HG02571 (cell line): Measurements from ENCODE around the gene VGF.

ENCODE experiments used
- ATAC-seq: cut with Tn5 transposase; IDR thresholded peaks from one replicate; pipeline ENCODE4 v1.9.1; 2021; ENCODE audit warnings: mild to moderate bottlenecking, moderate library complexity; ENCODE audit not compliant: unreplicated experiment

Gene VGF

DNA sequence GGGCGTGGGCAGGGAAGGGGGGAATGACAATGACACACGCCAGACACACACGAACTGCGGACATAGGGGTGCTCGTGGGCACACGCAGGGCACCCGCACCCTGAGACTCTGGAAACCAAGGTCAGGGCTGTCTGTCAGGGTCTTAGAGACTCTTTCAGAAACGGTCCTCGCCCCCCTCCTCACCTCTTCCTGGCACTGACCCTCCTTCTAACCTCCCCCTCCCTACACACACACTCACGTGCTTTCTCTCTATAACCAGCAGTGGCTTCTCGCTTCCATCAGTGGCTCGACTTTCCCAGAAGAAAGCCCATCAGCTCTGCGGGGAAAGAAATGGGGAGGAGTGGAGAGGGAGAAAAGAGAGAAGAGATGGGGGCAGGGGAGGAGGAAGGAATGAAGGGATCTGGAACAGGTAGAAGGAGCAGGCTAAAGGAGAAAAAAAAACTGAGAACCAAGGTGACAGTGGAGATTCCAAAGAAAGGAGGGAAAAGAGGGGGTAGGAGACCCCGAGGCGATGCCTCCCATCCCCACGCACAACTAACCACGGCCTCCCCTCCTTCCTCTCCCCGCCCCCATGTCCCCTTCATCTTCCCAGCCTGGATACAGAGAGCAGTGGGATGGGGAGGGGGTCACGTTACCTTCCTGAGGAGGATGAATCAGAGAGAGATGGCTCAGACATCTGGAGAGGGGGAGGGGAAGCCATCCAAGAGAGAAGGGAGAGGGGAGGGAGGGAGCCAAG, 1.7 kb upstream of the VGF start:
- no peak for ATAC-seq

DNA sequence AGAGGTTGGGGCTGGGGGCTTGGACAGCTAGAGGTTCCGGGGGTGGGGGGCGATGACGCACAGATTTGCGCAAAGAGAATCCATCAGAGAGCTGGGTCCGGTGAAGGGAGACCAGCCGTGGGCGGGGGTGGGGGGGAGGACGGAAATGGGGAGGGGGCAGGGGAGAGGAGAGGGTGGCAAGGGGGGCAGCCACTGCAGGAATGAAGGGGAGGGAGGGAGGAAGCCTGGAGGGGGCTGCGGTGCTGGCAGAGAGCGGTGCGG, 1.2 kb upstream of the VGF start:
- no peak for ATAC-seq

DNA sequence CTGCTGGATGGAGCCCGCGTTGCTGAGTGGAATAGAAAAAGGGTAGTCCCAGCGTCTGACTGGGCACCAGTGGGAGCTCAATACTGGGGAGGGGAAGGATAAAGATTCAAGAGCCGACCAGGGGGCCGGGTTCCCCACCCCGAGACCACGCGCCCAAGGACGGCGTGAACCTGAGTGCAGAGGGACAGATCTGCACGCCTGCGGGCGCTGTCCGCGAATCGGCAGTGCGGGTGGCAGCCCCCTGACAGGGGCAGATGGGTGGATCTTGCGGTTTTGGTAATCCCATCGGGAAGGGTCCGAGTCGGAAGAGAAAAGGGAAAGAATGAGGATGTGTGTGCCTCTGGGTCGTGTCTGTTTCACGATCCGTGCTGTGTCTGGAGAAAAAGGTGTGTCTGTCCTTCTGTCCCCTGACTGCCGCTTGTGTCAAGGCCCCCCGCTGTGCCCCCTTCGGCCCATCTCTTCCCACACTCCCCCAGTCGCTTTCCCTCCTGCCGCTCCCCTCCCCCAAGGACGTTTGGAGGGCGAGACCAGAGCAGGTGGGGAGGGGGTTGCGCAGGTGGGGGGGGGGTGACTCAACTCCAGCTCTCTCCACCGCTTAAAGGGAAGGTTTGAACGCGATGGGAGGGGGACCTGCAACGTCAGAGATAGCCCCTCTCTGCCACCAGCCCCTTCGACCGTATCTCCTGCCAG, 734 bp upstream of the VGF start:
- ATAC-seq, result no peak

DNA sequence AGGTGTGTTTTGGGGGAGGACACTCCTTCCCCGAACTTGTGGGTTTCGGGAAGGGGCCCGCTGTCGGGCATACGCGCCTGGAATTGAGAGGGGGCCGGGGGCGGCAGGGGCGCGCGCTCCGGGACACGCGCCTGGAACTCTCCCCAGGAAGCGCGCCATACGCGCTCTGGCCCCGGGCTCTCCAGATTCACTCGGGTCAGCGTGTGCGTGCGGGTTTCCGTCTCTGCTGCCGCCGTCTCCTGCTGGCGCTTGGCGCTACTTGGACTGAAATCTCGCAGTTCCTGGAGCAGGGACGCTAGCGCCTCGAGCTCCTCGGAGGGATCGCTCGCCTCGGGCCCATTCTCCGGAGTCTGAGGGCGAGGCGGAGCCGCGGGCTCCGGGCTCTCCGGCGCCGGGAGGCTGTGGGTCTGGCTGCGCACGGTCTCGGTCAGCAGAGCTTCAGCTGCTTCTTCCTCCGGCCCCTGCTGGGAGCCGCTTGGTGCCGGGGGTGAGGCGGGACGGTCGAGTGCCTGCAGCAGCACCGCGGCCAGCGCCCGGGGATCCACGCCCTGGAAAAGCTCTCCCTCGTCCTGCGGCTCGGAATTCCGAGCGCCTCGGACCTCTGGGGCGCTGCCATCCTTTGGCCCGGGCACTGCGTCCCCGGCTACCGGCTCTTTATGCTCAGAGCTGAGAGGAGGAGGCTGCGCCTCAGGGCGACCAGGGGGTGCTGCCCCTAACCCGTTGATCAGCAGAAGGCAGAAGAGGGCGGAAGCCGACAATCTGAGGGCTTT, 1.1 kb downstream of the VGF start:
- ATAC-seq, result no peak

DNA sequence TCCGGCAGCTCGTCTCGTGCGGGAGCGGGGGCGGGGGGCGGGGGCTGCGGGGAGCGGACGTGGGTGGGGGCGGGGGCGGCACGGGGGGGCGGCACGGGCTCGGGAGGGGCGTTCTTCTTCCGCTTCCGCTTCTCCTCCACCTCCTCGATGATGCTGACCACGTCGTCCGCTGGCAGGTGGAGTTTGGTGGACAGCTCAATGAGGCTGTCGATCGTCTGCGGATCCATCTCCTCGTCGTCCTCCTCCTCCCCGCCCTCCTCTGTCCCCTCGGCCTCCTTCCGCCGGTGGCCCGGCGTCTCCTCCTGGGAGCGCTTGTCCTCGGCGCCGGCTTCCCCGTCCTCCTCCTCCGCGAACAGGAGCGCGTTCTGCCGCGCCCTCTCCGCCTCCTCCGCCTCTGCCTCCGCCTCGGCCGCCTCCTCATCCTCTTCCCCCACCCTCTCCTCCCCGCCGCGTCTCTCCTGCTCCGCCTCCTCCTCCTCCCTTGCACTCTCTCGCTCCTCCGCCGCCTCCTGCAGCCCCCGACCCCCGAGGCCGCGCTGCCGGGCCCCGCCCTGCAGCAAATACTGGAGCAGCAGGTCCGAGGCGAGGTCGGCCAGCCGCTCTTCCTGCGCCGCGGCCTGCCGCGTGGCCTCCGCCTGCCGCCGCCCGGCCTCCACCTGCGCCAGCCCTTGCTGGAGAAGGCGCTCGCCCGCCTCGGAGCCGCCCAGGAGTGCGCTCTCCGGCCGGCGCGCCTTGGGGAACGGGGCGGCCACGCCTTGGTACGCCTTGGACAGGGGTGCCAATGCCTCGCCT, 1.9 kb downstream of the VGF start:
- no peak for ATAC-seq

DNA sequence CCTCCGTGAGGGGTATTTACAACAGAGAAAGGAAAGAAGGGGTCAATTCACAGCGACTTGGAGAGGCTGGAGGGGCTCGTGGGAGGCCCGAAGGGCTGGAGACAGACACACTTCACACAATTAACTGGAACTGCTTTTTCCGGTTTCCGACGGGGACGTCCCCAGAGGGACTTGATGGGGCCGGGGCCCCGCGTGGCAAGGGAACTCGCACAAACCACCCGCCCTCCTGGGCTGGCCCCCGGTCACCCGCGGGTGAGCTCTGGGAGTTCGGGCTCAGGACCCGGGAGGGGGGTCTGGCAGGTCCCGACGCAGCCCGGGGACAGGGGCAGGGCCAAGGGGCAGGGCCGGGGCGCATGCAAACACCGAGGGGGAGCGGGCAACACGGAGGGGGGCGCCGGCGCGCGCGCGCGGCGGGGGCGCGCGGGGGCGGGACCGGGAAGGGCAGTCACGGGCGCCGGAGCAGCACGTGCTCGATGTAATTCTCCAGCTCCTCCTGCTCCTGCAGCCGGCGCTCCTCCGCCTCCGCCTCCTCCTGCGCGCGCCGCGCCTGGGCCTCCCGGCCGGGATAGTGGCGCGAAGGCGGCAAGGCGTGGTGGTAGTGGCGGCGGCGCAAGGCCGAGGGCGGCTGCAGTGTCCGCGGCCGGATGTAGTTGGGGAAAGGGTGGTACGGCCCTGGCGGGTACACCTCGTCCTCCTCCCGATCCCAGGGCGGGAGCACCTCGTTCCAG, 2.7 kb downstream of the VGF start:
- ATAC-seq, result no peak

DNA sequence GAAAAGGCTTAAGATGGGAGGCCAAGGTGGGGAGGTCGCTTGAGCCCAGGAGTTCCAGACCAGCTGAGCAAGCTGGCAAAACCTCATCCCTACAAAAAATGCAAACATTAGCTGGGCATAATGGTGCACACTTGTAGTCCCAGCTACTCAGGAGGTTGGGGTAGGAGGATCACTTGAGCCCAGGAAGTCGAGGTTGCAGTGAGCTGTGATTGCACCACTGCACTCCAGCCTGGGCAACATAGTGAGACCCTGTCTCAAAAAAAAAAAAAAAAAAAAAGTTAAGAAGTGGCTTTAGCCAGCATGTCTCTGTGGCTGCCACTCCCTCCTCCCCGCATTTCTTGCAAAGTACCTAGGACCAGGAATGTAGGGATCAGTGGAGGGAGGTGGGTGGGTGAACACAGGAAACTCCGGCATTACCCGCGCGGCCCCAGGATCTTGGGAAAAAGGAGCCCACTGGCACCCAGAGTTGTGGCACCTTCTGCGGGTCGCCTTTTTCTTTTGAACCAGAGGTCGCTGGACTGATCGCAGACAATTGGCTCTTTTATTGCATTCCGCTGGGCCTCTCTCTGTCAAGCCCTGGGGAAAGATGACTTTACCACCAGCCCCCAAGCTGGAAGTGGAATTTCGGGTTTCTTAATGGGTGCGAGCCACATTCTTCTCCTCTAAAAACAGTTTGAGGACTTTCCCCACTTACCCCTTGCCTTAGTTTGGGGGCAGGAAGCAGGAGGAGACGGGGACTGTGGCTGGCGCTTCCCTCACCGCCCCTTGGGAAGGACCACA, 3.5 kb downstream of the VGF start:
- no peak for ATAC-seq

DNA sequence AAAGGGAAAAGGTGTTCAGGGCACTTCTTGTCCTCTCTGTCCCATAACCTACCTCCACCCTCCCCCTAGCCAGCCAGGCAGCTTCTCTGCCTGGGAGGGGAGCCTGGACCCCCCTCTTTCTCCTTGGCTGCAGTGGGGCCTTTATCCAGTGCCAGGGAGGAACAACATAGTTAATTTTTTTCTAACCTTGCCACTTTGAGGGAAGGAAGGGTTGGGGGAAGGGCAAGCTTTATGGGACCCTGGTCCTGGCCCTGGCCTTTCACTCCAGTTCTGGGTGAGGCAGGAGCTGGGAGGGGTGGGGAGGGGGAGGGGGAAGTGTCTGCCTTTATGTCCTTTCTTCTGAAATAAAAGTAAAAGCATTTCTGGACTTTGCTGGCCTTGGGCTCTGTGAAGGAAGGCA, 4.5 kb downstream of the VGF start:
- no peak for ATAC-seq

DNA sequence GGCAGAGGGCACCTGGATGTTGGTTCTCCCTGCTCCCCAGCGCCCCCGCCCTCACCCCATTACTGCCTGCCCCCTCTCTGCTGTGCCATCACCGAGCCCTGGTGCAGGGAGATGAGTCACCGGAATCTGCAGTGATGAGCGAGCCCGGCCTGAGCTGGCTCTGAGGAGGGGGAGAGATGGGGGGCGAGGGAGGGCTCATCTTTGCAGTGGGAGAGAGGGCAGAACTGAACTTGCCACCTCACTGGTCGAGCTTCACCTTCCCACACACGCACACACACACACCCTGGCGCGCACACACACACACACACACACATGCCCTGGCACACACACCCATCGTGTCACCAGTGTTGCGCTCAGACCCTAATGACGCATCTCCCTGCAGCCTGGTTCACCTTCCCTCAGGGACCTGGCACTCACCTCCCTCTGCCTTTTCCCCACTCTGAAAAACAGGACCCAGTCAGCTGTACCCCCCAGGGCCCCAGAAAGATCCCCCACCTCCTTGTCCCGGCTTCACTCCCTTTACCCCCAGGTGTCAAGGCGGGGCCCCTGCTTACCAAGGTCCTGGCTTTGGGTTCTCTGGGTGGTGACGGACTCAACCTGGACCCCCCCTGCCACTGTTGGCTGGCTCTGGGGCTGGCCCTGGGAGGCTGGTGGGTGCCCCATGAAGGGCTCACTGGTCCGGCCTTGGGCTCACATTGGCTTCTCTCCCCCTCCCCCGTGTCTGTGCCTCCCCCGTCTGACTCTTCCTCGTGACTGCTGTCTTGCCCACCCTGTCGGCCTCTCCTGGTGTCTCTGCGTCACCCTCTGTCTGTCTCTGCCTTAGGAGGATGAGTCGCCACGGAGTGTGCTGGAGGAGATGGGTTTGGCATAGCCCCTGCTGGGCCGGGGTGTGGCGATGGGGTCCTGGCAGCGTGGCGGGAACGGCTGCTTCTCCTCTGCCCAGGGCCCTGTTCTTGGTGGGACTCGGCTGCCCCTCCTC, 5.4 kb downstream of the VGF start:
- no peak for ATAC-seq

DNA sequence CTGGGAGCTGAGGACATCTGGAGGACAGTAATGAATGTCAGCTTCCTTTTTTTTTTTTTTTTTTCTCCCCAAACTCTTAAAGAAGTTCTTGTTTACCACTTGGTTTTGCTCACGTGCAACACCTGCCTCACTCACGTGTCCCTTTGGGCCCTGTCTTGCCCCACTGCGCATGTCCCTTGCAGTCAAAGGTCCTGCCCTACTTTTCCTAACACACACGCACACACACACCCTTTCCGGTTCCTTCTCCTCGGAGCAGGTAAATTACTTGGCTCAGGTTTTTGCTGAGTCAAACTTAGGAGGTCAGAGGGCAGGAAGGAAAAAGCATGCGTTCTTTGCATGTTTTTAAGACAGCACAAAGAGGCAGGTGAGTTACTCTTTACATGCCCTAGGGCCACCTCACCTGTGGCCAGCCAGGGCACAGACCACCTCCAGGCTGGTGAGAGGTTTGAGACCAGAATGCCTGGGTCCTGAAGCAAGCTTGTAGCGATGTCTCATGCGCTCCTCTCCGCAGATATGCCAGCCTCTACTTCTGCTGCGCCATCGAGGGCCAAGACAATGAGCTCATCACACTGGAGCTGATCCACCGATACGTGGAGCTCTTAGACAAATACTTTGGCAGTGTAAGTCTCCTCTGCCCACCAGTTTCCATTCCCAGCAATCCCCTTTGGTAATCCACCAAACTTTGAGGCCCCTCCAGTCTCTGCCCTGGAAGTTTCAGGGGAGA, 8.3 kb downstream of the VGF start:
- ATAC-seq, result no peak

DNA sequence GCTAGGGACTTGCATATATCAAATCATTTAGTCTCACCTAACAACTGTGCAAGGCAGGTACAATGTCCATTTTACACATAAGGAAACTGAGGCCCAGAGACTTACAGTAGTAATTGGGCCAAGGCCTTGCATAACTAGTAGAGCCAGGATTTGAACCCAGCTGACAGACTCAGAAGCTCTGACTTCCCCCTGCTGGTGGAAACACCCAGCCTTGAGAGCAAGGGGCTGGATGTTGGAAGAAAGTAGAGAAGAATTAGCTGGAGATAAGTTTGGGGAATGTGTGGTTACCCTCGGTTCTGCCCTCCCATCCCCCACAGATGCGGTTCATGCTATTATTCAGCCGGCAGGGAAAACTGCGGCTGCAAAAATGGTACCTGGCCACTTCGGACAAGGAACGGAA, 9.1 kb downstream of the VGF start:
- no peak for ATAC-seq

DNA sequence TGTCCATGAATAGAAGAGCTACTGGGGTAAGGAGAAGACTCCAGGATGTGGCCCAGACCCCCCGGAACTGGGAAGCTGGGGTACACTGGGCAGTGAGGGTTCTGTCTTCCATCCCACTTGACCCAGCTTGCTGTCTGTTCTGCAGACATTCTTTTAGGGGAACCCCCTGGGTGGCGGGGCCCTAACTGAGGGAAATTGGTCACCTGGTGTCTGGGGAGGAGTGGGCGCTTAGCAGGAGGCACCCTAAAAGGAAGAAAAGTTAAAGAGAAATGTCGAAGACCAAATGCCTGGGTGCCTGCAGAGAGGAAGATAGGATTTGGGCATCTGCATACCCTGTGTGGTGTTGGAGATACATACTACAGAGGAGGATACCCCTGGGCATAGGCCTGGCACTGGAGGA, 10.1 kb downstream of the VGF start:
- no peak for ATAC-seq

DNA sequence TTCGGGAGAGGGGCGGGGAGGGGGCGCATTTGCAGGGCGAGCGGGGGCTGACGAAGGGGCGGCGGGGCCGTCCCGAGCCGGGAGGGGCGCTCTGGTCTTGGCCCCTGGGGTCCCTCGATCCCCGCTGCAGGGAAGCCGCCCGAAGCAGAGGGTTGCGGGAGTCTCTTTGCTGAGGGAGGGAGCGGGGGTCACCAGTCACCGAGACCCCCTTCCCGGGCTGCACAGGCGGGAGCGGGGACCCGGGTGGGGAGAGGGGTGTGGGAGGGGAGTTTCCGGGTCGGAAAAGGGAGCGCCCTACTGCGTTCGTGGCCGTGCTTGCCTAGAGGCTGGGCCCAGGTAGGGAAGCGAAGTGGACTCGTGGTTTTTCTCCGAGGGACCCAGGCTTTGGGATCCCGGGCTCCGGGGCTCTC, 10.7 kb downstream of the VGF start:
- ATAC-seq, result peak; percentile 14

DNA sequence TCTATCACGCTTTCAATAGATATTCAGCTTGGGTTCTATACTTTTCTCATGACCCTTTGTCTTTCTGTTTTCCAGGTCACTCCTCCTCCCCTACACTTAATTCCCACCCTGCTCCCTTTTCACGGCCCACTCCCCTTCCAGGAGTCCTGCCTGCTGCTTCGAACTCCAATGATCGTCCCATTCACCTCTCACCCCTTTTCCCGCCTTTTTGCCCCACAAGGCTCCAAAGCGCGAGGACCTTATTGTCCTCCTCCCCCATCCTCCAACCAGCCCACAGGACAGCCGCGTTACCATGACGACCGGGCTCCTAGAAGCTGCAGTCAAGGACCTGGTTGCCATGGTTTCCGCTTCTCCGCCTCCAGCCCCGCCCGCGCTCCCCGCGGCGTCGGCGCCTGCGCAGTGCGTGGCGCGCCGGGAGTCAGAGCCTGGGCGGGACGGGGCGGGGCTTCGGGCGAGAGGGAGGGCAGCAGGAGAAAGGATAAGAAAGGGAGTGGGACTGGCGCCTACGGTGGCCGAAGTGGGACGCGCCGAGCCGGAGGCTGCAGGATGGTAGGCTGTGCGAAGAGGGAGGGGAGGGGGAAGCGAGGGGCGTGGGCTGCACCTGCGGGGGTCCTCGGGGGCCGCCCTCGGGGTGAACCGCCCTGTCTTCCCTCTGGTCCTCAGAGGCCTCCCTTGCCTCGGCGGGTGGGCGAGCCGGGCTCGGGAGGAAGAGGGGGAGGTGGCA, 11.2 kb downstream of the VGF start, which contains the start of gene AP1S1:
TSS of gene AP1S1 (plus strand) at position 508 of the 724 bp plus-strand sequence. CDS start at position 547, 39 bp downstream.
- peak; percentile 68 for ATAC-seq

DNA sequence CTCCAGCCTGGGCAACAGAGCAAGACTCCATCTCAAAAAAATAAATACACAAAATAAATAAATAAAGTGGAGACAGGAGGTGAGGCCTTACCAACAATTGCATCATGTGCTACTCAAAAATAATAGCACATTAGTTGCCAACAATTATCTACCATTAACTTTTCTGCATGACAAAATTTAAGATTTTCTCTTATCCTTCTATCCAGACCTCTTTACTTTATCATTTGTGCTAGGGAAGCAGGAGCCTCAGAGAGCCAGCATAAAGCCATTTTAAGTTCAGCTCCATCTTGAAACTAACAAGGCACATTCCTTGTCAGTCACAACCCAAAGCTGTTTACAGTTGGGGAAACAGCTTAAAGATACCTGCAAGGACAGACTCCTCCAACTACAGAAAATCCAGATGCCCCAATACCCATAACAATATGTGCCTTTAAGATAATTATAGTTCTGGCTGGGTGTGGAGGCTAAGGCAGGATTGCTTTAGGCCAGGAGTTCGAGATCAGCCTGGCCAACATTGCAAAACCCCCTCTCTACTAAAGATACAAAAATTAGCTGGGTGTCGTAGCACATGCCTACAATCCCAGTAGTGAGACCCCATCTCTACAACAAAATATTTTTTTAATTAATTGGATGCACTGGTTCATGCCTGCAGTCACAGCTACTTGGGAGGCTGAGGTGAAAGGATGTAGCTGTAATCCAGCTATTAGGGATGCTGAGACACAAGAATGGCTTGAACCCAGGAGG, 13.3 kb downstream of the VGF start:
- no peak for ATAC-seq

DNA sequence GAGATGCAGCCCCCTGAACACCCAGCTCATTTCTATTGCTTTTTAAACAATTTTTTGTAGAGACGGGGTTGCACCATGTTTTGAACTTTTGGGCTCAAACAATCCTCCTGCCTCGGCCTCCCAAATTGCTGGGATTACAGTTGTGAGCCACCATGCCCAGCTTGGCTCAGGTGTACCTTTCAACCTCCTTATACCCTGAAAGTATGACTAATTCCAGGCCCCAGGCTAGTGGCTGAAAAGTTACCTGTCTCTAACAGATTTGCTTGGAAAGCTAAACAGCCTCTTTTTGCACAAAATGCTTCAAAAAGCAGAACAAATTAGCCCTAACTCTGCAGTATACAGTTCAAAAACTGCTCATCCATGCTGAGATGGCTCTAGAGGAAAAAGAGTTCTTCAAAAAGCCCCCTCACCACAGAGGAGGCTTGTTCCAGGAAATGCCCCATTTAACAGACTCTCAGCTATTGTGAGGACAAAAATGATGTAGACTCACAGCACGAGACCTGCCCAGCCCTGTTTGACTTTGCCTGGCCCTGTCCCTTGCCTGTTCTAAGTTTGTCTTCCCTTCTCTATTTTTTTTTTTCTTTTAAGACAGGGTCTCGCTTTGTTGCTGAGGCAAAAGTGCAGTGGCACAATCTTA, 24.5 kb downstream of the VGF start:
- ATAC-seq, result no peak
